GM18868 (cell line): Measurements from ENCODE around the gene PRAMEF11.

ENCODE experiments used
- ATAC-seq: cut with Tn5 transposase; IDR thresholded peaks from one replicate; pipeline ENCODE4 v1.9.1; 2021; ENCODE audit warnings: mild to moderate bottlenecking, moderate library complexity; ENCODE audit not compliant: unreplicated experiment

PRAMEF11 gene

DNA sequence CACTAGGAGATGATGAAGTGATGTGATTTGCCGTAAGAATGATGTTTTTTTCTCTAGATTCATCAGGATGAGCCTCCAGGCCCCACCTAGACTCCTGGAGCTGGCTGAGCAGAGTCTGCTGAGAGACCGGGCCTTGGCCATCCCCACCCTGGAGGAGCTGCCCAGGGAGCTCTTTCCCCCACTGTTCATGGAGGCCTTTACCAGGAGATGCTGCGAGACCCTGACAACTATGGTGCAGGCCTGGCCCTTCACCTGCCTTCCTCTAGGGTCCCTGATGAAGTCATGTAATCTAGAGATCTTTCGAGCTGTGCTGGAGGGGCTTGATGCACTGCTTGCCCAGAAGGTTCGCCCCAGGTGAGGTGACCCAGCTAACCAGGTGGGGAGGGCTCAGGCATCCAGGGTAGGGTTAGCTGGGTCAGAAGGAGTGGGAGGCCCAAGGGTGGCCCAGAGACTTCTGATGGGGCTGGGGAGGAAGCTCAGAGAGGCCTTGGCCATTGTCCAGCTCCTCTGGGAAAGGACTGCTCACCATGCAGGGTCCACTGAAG lies 56.3 kb downstream of the PRAMEF11 start:
- no peak for ATAC-seq
